ENCODE results near the gene RAD51AP2.

RAD51AP2 gene

GRCh38 chr2:17470855-17471641 lies 47.2 kb downstream of the RAD51AP2 start:
- DNase-seq (ENCODE audit: low read depth in 1 of 2, low spot score in 1 of 2) = no peak

- no peak for DNase-seq (ENCODE audit: low read depth in 1 of 2, low spot score in 1 of 2)
Measured at GRCh38 chr2:17461087-17461475, 57.2 kb downstream of the RAD51AP2 start.

Data from activated T-helper 1 cell treated with anti-CD3 and anti-CD28 coated beads, Interleukin-2, amount 50 U/mL, for 16 hours (primary cell).